Neuronal stem cell (in vitro differentiated cells): Measurements from ENCODE around the gene S100A13.

ENCODE experiments used
- DNase-seq: peaks from one replicate; pipeline ENCODE4 v3.0.0-alpha.2; 2013; ENCODE audit warnings: low spot score
- H2AFZ ChIP-seq: one replicate; pipeline ENCODE4 v1.6.1; 2013; ENCODE audit warnings: mild to moderate bottlenecking, low read length, inconsistent platforms
- H2AK5ac ChIP-seq: 2 replicates; pipeline ENCODE4 v1.6.1; 2013; ENCODE audit warnings: low read depth, mild to moderate bottlenecking, inconsistent platforms, low read length, moderate library complexity, mixed read lengths
- H2BK120ac ChIP-seq: 2 replicates; pipeline ENCODE4 v1.6.1; 2013; ENCODE audit warnings: low read depth, mild to moderate bottlenecking, inconsistent platforms, low read length, moderate library complexity, mixed read lengths
- H2BK12ac ChIP-seq: one replicate; pipeline ENCODE4 v1.6.1; 2013; ENCODE audit warnings: low read length, inconsistent platforms
- H2BK15ac ChIP-seq: 2 replicates; pipeline ENCODE4 v1.6.1; 2013; ENCODE audit warnings: mild to moderate bottlenecking, low read length, inconsistent platforms, mixed read lengths
- H2BK5ac ChIP-seq: one replicate; pipeline ENCODE4 v1.6.1; 2013; ENCODE audit warnings: inconsistent platforms, mild to moderate bottlenecking, low read length, moderate library complexity
- H3K14ac ChIP-seq: one replicate; pipeline ENCODE4 v1.6.1; 2013; ENCODE audit warnings: low read length, inconsistent platforms
- H3K18ac ChIP-seq: 2 replicates; pipeline ENCODE4 v1.6.1; 2013; ENCODE audit warnings: low read length, inconsistent platforms
- H3K23ac ChIP-seq: 2 replicates; pipeline ENCODE4 v1.6.1; 2013; ENCODE audit warnings: low read depth, mild to moderate bottlenecking, mixed read lengths, low read length, inconsistent platforms; ENCODE audit not compliant: poor library complexity
- H3K27ac ChIP-seq: replicated peaks from 3 replicates; pipeline ENCODE4 v1.5.1; 2013; ENCODE audit warnings: low read length, inconsistent platforms
- H3K27me3 ChIP-seq, 3 experiments: 2 replicates each; pipeline ENCODE4 v1.6.1; 2013; ENCODE audit warnings: low read length in 3 of 3, mild to moderate bottlenecking in 2 of 3, inconsistent platforms in 1 of 3, low read depth in 1 of 3, mixed read lengths in 1 of 3, moderate library complexity in 1 of 3; ENCODE audit not compliant: control insufficient read depth in 3 of 3, insufficient read depth in 3 of 3
- H3K36me3 ChIP-seq, 2 donors: replicated peaks in 1 of 2; 2 replicates each; pipeline ENCODE4 v1.6.1; 2013; ENCODE audit warnings: low read length in 2 of 2; ENCODE audit not compliant: control insufficient read depth in 2 of 2, insufficient read depth in 2 of 2
- H3K4ac ChIP-seq: 2 replicates; pipeline ENCODE4 v1.6.1; 2013; ENCODE audit warnings: inconsistent platforms, mild to moderate bottlenecking, low read length, moderate library complexity
- H3K4me1 ChIP-seq, 2 donors: 1 replicate in 1 of 2; 2 replicates in 1 of 2; pipeline ENCODE4 v1.6.1; 2013; ENCODE audit warnings: low read length in 2 of 2, low read depth in 1 of 2; ENCODE audit not compliant: control insufficient read depth in 2 of 2, insufficient read depth in 1 of 2
- H3K4me2 ChIP-seq: one replicate; pipeline ENCODE4 v1.6.1; 2013; ENCODE audit warnings: mild to moderate bottlenecking, low read length, inconsistent platforms; ENCODE audit not compliant: insufficient read depth, poor library complexity, severe bottlenecking
- H3K4me3 ChIP-seq, 2 donors: 2 replicates each; pipeline ENCODE4 v1.5.1; 2013; ENCODE audit warnings: low read length in 2 of 2, mild to moderate bottlenecking in 2 of 2, inconsistent platforms in 1 of 2, moderate library complexity in 1 of 2
- H3K79me1 ChIP-seq: one replicate; pipeline ENCODE4 v1.6.1; 2013; ENCODE audit warnings: low read depth, mild to moderate bottlenecking, inconsistent platforms, low read length, moderate library complexity
- H3K9ac ChIP-seq: one replicate; pipeline ENCODE4 v1.6.1; 2013; ENCODE audit warnings: mild to moderate bottlenecking, low read depth, low read length, inconsistent platforms; ENCODE audit not compliant: poor library complexity
- H3K9me3 ChIP-seq, 2 donors: replicated peaks in 1 of 2; 2 replicates each; pipeline versions ENCODE3 to v1.6.1; 2013; ENCODE audit warnings: low read length in 2 of 2, mild to moderate bottlenecking in 2 of 2, inconsistent platforms in 1 of 2, low read depth in 1 of 2, mixed read lengths in 1 of 2, moderate library complexity in 1 of 2; ENCODE audit not compliant: control insufficient read depth in 2 of 2, insufficient read depth in 1 of 2
- H4K8ac ChIP-seq: one replicate; pipeline ENCODE4 v1.6.1; 2013; ENCODE audit warnings: low read depth, mild to moderate bottlenecking, inconsistent platforms, low read length, moderate library complexity
- H4K91ac ChIP-seq: one replicate; pipeline ENCODE4 v1.6.1; 2013; ENCODE audit warnings: low read length, low read depth, mild to moderate bottlenecking, inconsistent platforms; ENCODE audit not compliant: poor library complexity
- WGBS, 2 donors: extraction: QIAGEN DNeasy Blood & Tissue Kit; methylation state at CpG; one replicate each; pipeline ENCODE4 v1.1.7; 2013; ENCODE audit warnings: missing lambda C conversion rate in 2 of 2, mixed read lengths in 1 of 2; ENCODE audit not compliant: insufficient read length in 2 of 2, insufficient replicate concordance in 1 of 2; ENCODE audit errors: extremely low coverage in 2 of 2; 5-methylcytosine and 5-hydroxymethylcytosine counted together

The S100A13 gene

GRCh38 chr1:153648000-153648643 is 20.8 kb upstream of the S100A13 start:
- Histone ChIP-seq H3K9ac (no peak overlapping the region), H3K79me1 (no peaks in the 10 kb centered on the region), H3K14ac (no peak overlapping the region), H3K36me3 (peaks cover 16 to 44% of the 10 kb centered on the region in 2 donors), H3K18ac (peak overlapping the region; percentile 50), H3K4me1 (peaks cover 0 to 3% of the 10 kb centered on the region in 2 donors), H3K23ac (no peak overlapping the region), H4K91ac (no peak overlapping the region), H2BK12ac (no peak overlapping the region), H3K4me3 (no peak overlapping the region), H3K9me3 (no peaks in the 10 kb centered on the region), H2AK5ac (no peak overlapping the region), H2BK120ac (no peak overlapping the region), H2BK15ac (no peak overlapping the region), H4K8ac (no peak overlapping the region), H3K4ac (no peak overlapping the region), H3K27ac (no peak overlapping the region), H3K27me3 (no peaks in the 10 kb centered on the region), H3K4me2 (no peak overlapping the region), H2BK5ac (no peak overlapping the region), H2AFZ (no peak overlapping the region)
- no CpG with 5 or more reads among the region's 10 CpGs for WGBS, 2 donors
- DNase-seq: no peak

- Histone ChIP-seq H4K91ac (no peak overlapping the region), H3K36me3 (peaks cover 19 to 52% of the 10 kb centered on the region in 2 donors), H2AK5ac (no peak overlapping the region), H3K27ac (no peak overlapping the region), H2BK12ac (no peak overlapping the region), H2AFZ (no peak overlapping the region), H3K4ac (no peak overlapping the region), H3K9me3 (no peaks in the 10 kb centered on the region), H3K18ac (no peak overlapping the region), H3K79me1 (no peaks in the 10 kb centered on the region), H3K23ac (no peak overlapping the region), H3K4me1 (peaks cover 0 to 3% of the 10 kb centered on the region in 2 donors), H2BK5ac (no peak overlapping the region), H2BK15ac (no peak overlapping the region), H3K9ac (no peak overlapping the region), H2BK120ac (no peak overlapping the region), H3K14ac (no peak overlapping the region), H3K27me3 (no peaks in the 10 kb centered on the region), H4K8ac (no peak overlapping the region), H3K4me3 (no peak overlapping the region), H3K4me2 (no peak overlapping the region)
- no peak for DNase-seq
- no CpG with 5 or more reads among the region's 2 CpGs for WGBS, 2 donors
Observed at GRCh38 chr1:153647346-153647714, 20.0 kb upstream of the S100A13 start.

- no CpG with 5 or more reads among the region's 5 CpGs for WGBS, 2 donors
- DNase-seq: no peak
- no peaks in the 10 kb centered on the region for H3K27me3 ChIP-seq
Observed at GRCh38 chr1:153646672-153647345, 19.5 kb upstream of the S100A13 start.

GRCh38 chr1:153643816-153644215 is 16.5 kb upstream of the S100A13 start:
- Histone ChIP-seq H3K4me1 (peaks cover 0 to 3% of the 10 kb centered on the region in 2 donors), H3K27ac (no peak overlapping the region), H3K79me1 (peaks cover 2% of the 10 kb centered on the region), H4K8ac (no peak overlapping the region), H3K27me3 (no peaks in the 10 kb centered on the region), H3K4ac (no peak overlapping the region), H3K9ac (no peak overlapping the region), H2BK12ac (no peak overlapping the region), H3K4me2 (no peak overlapping the region), H3K14ac (no peak overlapping the region), H3K18ac (no peak overlapping the region), H3K9me3 (no peaks in the 10 kb centered on the region), H2AFZ (no peak overlapping the region), H3K4me3 (no peak overlapping the region), H2AK5ac (no peak overlapping the region), H3K36me3 (peaks cover 36 to 87% of the 10 kb centered on the region in 2 donors), H3K23ac (no peak overlapping the region), H2BK120ac (no peak overlapping the region), H2BK15ac (no peak overlapping the region), H4K91ac (no peak overlapping the region), H2BK5ac (no peak overlapping the region)
- no peak for DNase-seq

More at GRCh38 chr1:153646672-153647345, 19.5 kb upstream of the S100A13 start:
- Histone ChIP-seq H4K8ac (no peak overlapping the region), H4K91ac (no peak overlapping the region), H2BK15ac (no peak overlapping the region), H3K14ac (no peak overlapping the region), H2BK5ac (no peak overlapping the region), H3K79me1 (peaks cover 2% of the 10 kb centered on the region), H3K4me2 (no peak overlapping the region), H3K4me1 (peaks cover 0 to 3% of the 10 kb centered on the region in 2 donors), H3K18ac (no peak overlapping the region), H3K23ac (no peak overlapping the region), H3K27ac (peak overlapping the region; percentile 21), H3K9me3 (no peaks in the 10 kb centered on the region), H2AFZ (no peak overlapping the region), H2BK120ac (no peak overlapping the region), H3K4me3 (no peak overlapping the region), H3K9ac (no peak overlapping the region), H3K36me3 (peaks cover 24 to 58% of the 10 kb centered on the region in 2 donors), H2AK5ac (no peak overlapping the region), H3K4ac (no peak overlapping the region), H2BK12ac (no peak overlapping the region)
